H1 (cell line): Measurements from ENCODE around the gene PLSCR3. TPM values are rescaled to one million over a fixed set of nuclear protein-coding genes. Genes with fewer than 3 reads are reported as not detected.

Source experiments
- CTCF ChIA-PET: fragments of 300-600 bp; sonication (Branson Sonifier 250); formaldehyde crosslinking; loops from one replicate; lab custom pipeline; 2021; ENCODE audit not compliant: partially characterized antibody; lab: Charles Lee
- POLR2A ChIA-PET: fragments of 300-600 bp; sonication (Branson Sonifier 250); formaldehyde crosslinking; loops from one replicate; lab custom pipeline; 2021; ENCODE audit warnings: inconsistent platforms; ENCODE audit not compliant: partially characterized antibody; lab: Charles Lee
- DNase-seq, 2 experiments: peaks; one replicate each; pipeline versions ENCODE4 v3.0.0 to v3.0.0-alpha.2; 2010 to 2022; ENCODE audit warnings: low spot score in 2 of 2, low read depth in 1 of 2, mixed read lengths in 1 of 2
- FAIRE-seq: peaks from 2 replicates; lab custom pipeline; 2011; peaks lifted over from hg19 to GRCh38; lab: Jason Lieb, UNC
- H2AFZ ChIP-seq: 2 replicates; pipeline ENCODE4 v1.8.1; 2012; ENCODE audit warnings: low read length, inconsistent platforms
- H2AK5ac ChIP-seq: 2 replicates; pipeline ENCODE4 v1.6.1; 2013; ENCODE audit warnings: low read depth, low read length
- H2BK120ac ChIP-seq: replicated peaks from 2 replicates; pipeline ENCODE3; 2013; ENCODE audit warnings: low read depth, low read length, inconsistent platforms
- H2BK12ac ChIP-seq: 2 replicates; pipeline ENCODE4 v1.6.1; 2013; ENCODE audit warnings: low read depth, low read length
- H2BK15ac ChIP-seq: 2 replicates; pipeline ENCODE4 v1.6.1; 2013; ENCODE audit warnings: low read length
- H2BK20ac ChIP-seq: 2 replicates; pipeline ENCODE4 v1.6.1; 2013; ENCODE audit warnings: low read length
- H2BK5ac ChIP-seq: 2 replicates; pipeline ENCODE4 v1.6.1; 2013; ENCODE audit warnings: low read depth, low read length
- H3K14ac ChIP-seq: 2 replicates; pipeline ENCODE4 v1.6.1; 2013; ENCODE audit warnings: inconsistent platforms; ENCODE audit not compliant: insufficient read length
- H3K18ac ChIP-seq: 2 replicates; pipeline ENCODE4 v1.6.1; 2013; ENCODE audit warnings: low read length; ENCODE audit errors: extremely low read depth
- H3K23ac ChIP-seq: 2 replicates; pipeline ENCODE4 v1.6.1; 2013; ENCODE audit warnings: inconsistent platforms; ENCODE audit not compliant: insufficient read length
- H3K23me2 ChIP-seq: 2 replicates; pipeline ENCODE4 v1.6.1; 2013; ENCODE audit warnings: low read depth, low read length
- H3K27ac ChIP-seq: 2 replicates; pipeline ENCODE4 v1.6.1; 2011; ENCODE audit warnings: low read depth, low read length, inconsistent platforms
- H3K27me3 ChIP-seq, 4 experiments: replicated peaks in 1 of 4; 1 replicate in 1 of 4; 2 replicates in 3 of 4; pipeline versions ENCODE4 v1.6.1 to v1.8.1; 2011 to 2013; ENCODE audit warnings: low read length in 3 of 4, mild to moderate bottlenecking in 3 of 4, inconsistent platforms in 2 of 4, mixed read lengths in 2 of 4, moderate library complexity in 1 of 4; ENCODE audit not compliant: control insufficient read depth in 3 of 4, insufficient read depth in 3 of 4; ENCODE audit errors: extremely low read depth in 1 of 4
- H3K36me3 ChIP-seq, 4 experiments: 2 replicates each; pipeline versions ENCODE4 v1.6.1 to v1.8.1; 2011 to 2013; ENCODE audit warnings: mild to moderate bottlenecking in 4 of 4, low read length in 3 of 4, moderate library complexity in 2 of 4, control low read depth in 1 of 4, inconsistent platforms in 1 of 4; ENCODE audit not compliant: insufficient read depth in 4 of 4, control insufficient read depth in 2 of 4
- H3K4ac ChIP-seq: replicated peaks from 2 replicates; pipeline ENCODE3; 2013; ENCODE audit warnings: low read length, low read depth, mixed read lengths, inconsistent platforms; ENCODE audit not compliant: insufficient read length
- H3K4me1 ChIP-seq, 4 experiments: replicated peaks in 1 of 4; 1 replicate in 1 of 4; 2 replicates in 3 of 4; pipeline versions ENCODE4 v1.6.1 to v1.8.1; 2011 to 2013; ENCODE audit warnings: low read length in 3 of 4, inconsistent platforms in 2 of 4, mixed read lengths in 1 of 4; ENCODE audit not compliant: insufficient read depth in 4 of 4, control insufficient read depth in 3 of 4
- H3K4me2 ChIP-seq, 2 experiments: 2 replicates each; pipeline versions ENCODE4 v1.6.1 to v1.8.1; 2011 to 2013; ENCODE audit warnings: low read depth in 2 of 2, low read length in 2 of 2, control low read depth in 1 of 2, inconsistent platforms in 1 of 2, mild to moderate bottlenecking in 1 of 2; ENCODE audit not compliant: insufficient read depth in 1 of 2
- H3K4me3 ChIP-seq, 4 experiments: fragments of 200-600, 300-600 bp in 1 of 4; sonication (generic), shearing (Covaris generic), sonication (Bioruptor Twin) in 1 of 4; 2 replicates each; pipeline versions ENCODE4 v1.5.1 to v1.8.1; 2011 to 2016; ENCODE audit warnings: low read length in 4 of 4, low read depth in 3 of 4, control low read depth in 2 of 4, inconsistent platforms in 2 of 4, mild to moderate bottlenecking in 2 of 4, mixed read lengths in 1 of 4, moderate library complexity in 1 of 4; ENCODE audit not compliant: insufficient read depth in 2 of 4; ENCODE audit errors: extremely low read depth in 1 of 4
- H3K56ac ChIP-seq: replicated peaks from 2 replicates; pipeline ENCODE3; 2013; ENCODE audit warnings: low read depth, mild to moderate bottlenecking, mixed read lengths, low read length, inconsistent platforms; ENCODE audit not compliant: insufficient read length
- H3K79me1 ChIP-seq: 2 replicates; pipeline ENCODE4 v1.6.1; 2013; ENCODE audit warnings: low read depth, low read length, control low read depth
- H3K79me2 ChIP-seq, 2 experiments: 2 replicates each; pipeline versions ENCODE4 v1.6.1 to v1.8.1; 2012 to 2013; ENCODE audit warnings: low read length in 2 of 2, mild to moderate bottlenecking in 2 of 2, inconsistent platforms in 1 of 2; ENCODE audit not compliant: insufficient read depth in 2 of 2, control insufficient read depth in 1 of 2
- H3K9ac ChIP-seq, 4 experiments: replicated peaks in 1 of 4; 1 replicate in 1 of 4; 2 replicates in 3 of 4; pipeline versions ENCODE4 v1.6.1 to v1.8.1; 2011 to 2013; ENCODE audit warnings: low read depth in 3 of 4, low read length in 3 of 4, control low read depth in 2 of 4, mild to moderate bottlenecking in 2 of 4, moderate library complexity in 2 of 4, inconsistent platforms in 1 of 4; ENCODE audit errors: extremely low read depth in 1 of 4
- H3K9me3 ChIP-seq, 2 experiments: 2 replicates each; pipeline versions ENCODE4 v1.6.1 to v1.8.1; 2012 to 2013; ENCODE audit warnings: mild to moderate bottlenecking in 2 of 2, moderate library complexity in 2 of 2, control low read depth in 1 of 2, inconsistent platforms in 1 of 2, low read depth in 1 of 2, low read length in 1 of 2, mixed read lengths in 1 of 2; ENCODE audit not compliant: insufficient read depth in 2 of 2
- H4K20me1 ChIP-seq, 2 experiments: replicated peaks in 1 of 2; 2 replicates each; pipeline versions ENCODE3 to v1.8.1; 2011 to 2013; ENCODE audit warnings: inconsistent platforms in 2 of 2, low read length in 2 of 2, mild to moderate bottlenecking in 1 of 2; ENCODE audit not compliant: insufficient read depth in 2 of 2, control insufficient read depth in 1 of 2
- H4K5ac ChIP-seq: 2 replicates; pipeline ENCODE4 v1.6.1; 2013; ENCODE audit warnings: low read length, low read depth, mixed read lengths, inconsistent platforms; ENCODE audit not compliant: insufficient read length
- H4K8ac ChIP-seq: 2 replicates; pipeline ENCODE4 v1.8.0; 2013; ENCODE audit warnings: mild to moderate bottlenecking, moderate library complexity, low read length, inconsistent platforms; ENCODE audit not compliant: insufficient read depth; ENCODE audit errors: extremely low read depth
- H4K91ac ChIP-seq: replicated peaks from 2 replicates; pipeline ENCODE3; 2013; ENCODE audit warnings: low read length, mixed read lengths, inconsistent platforms; ENCODE audit not compliant: insufficient read length
- ATF2 ChIP-seq: IDR thresholded peaks from 2 replicates; pipeline ENCODE4 v1.6.1; 2012; ENCODE audit warnings: low read length, inconsistent platforms
- BRCA1 ChIP-seq: IDR thresholded peaks from 2 replicates; pipeline ENCODE4 v1.6.1; 2012; ENCODE audit warnings: low read depth, low read length, improper control_type of control experiment
- CHD1 ChIP-seq: IDR thresholded peaks from 2 replicates; pipeline ENCODE4 v1.6.1; 2012; ENCODE audit warnings: low read depth, low read length, improper control_type of control experiment
- FOSL1 ChIP-seq: IDR thresholded peaks from 2 replicates; pipeline ENCODE4 v1.6.1; 2011; ENCODE audit warnings: mild to moderate bottlenecking, low read depth, low read length, moderate library complexity; ENCODE audit not compliant: insufficient read depth
- NANOG ChIP-seq: IDR thresholded peaks from 2 replicates; pipeline ENCODE4 v1.6.1; 2011; ENCODE audit warnings: low read length, low read depth, mild to moderate bottlenecking, inconsistent platforms; ENCODE audit not compliant: insufficient read depth, poor library complexity, severe bottlenecking
- POLR2A ChIP-seq, 2 experiments: IDR thresholded peaks; 1 replicate in 1 of 2; 2 replicates in 1 of 2; pipeline ENCODE4 v1.6.1; 2011; ENCODE audit warnings: low read depth in 2 of 2, low read length in 2 of 2, mild to moderate bottlenecking in 2 of 2; ENCODE audit errors: control extremely low read depth in 1 of 2
- SAP30 ChIP-seq: fragments of 300-600 bp; sonication (generic); IDR thresholded peaks from 2 replicates; pipeline ENCODE4 v1.7.1; 2012; ENCODE audit warnings: low read length, moderate library complexity, mild to moderate bottlenecking, inconsistent platforms; ENCODE audit not compliant: insufficient read depth, insufficient replicate concordance
- WGBS, 2 experiments: shearing (Covaris generic) in 1 of 2; methylation state at CpG; one replicate each; pipeline versions ENCODE4 v1.1.6 to v1.1.7; 2013 to 2015; ENCODE audit warnings: low lambda C conversion rate in 2 of 2, mixed read lengths in 2 of 2, inconsistent platforms in 1 of 2, low coverage in 1 of 2, missing lambda C conversion rate in 1 of 2; ENCODE audit not compliant: insufficient replicate concordance in 2 of 2, insufficient coverage in 1 of 2, insufficient read length in 1 of 2; ENCODE audit errors: extremely low coverage in 1 of 2, missing lambda C conversion rate in 1 of 2; 5-methylcytosine and 5-hydroxymethylcytosine counted together
- polyA plus RNA-seq, 7 experiments: library from polyadenylated mRNA; depleted of rRNA in 3 of 7; stranded (reverse) in 5 of 7; unstranded in 2 of 7; fragments of >200 nt in 5 of 7; fragments of 200-250 nt in 2 of 7; gene quantifications; 1 replicate in 5 of 7; 2 replicates in 1 of 7; 4 replicates in 1 of 7; pipeline versions ENCODE4 v1.2.1 to v1.2.3, GENCODE V29; 2011 to 2013; ENCODE audit warnings: missing spikeins in 2 of 7, mixed read lengths in 2 of 7
- total RNA-seq: library from RNA; stranded (reverse); fragmentation: NEBNext Ultra II Directional; extraction: Animal tissue kit (Norgen Biotek cat#: 25700); gene quantifications from 2 replicates; pipeline ENCODE4 v1.2.1, GENCODE V29; 2021

The PLSCR3 gene
- total and polyA plus RNA-seq, 2 of the 8 experiments (the other 6 are each of a cell fraction or from before 2014, with no cell fraction given): 36.1 to 38.7 TPM

DNA sequence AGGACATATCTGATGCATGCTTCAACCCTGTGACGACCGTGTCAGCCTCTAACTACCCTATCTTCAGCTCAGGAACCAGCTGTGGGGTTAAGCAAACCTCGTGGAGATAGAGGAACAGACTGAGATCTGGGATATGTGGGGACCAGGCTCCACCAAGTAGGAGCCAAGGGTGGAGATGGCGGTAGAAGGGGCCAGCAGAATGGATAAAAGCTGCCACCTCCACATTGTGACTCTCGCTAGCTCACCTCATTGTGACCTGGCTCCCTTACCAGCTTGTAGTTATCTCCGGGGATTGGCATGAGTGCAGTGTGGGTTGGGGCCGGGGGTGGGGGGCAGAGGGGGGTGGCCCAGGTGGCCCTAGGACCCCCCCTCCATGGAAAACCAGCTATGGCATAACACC, 31.0 kb upstream of the PLSCR3 start, which contains the start of gene SPEM2:
TSS of gene SPEM2 (plus strand) at position 301 of the 400 bp plus-strand sequence. CDS start at position 374, 73 bp downstream.
- CTCF ChIA-PET: interaction anchor here (0.6 to 3.3 kb wide), 3 partner anchors 11 to 51 kb away, joined by 3 to 17 read pairs (median 3); partner anchors contain the start of gene TMEM102

More for the DNA sequence above, 31.0 kb upstream of the PLSCR3 start, which contains the start of gene SPEM2:
- no peak within 1 kb of the TSS for H3K27ac ChIP-seq
- no peak for FAIRE-seq
- H3K14ac ChIP-seq: no peak within 1 kb of the TSS
- no peak within 1 kb of the TSS for H2BK20ac ChIP-seq
- H3K9ac ChIP-seq: no peak within 1 kb of the TSS
- H3K4me1 ChIP-seq: peaks cover 0 to 3% (median 0%) of the 10 kb centered on the region in 4 experiments; a peak in 1 of 7 replicates
- DNase-seq: no peak
- POLR2A ChIA-PET: interaction anchor here (0.8 to 2.6 kb wide), 3 partner anchors 8 to 58 kb away, joined by 3 to 13 read pairs (median 3); partner anchors contain the start of genes POLR2A and TMEM102
- H2AK5ac ChIP-seq: no peak within 1 kb of the TSS
- H2BK5ac ChIP-seq: no peak within 1 kb of the TSS
- no peak within 1 kb of the TSS for H3K4ac ChIP-seq
- no peak within 1 kb of the TSS for H4K91ac ChIP-seq
- 88% methylated on average over 7 of the region's 7 CpGs; no CpG with 5 or more reads in 1 of the 2 experiments for WGBS, 2 experiments
- H3K79me2 ChIP-seq: no peaks in the 10 kb centered on the region
- no peak within 1 kb of the TSS for H3K4me2 ChIP-seq
- H3K36me3 ChIP-seq: no peaks in the 10 kb centered on the region
- H3K27me3 ChIP-seq: no peaks in the 10 kb centered on the region; a peak in 1 of 7 replicates
- H3K79me1 ChIP-seq: no peaks in the 10 kb centered on the region
- no peak within 1 kb of the TSS for H2BK12ac ChIP-seq
- no peak within 1 kb of the TSS for H3K23ac ChIP-seq
- TF ChIP-seq FOSL1: no peak
- TF ChIP-seq CHD1: no peak
- no peak for TF ChIP-seq SAP30
- TF ChIP-seq ATF2: no peak
- TF ChIP-seq NANOG: no peak
- TF ChIP-seq POLR2A (IDR thresholded peaks at IDR 0.05; ENCODE audit: control extremely low read depth in 1 of 2, low read depth in 2 of 2, low read length in 2 of 2): no peak
- TF ChIP-seq BRCA1: no peak
- H3K9me3 ChIP-seq: no peaks in the 10 kb centered on the region
- no peak within 1 kb of the TSS for H3K4me3 ChIP-seq
- no peak within 1 kb of the TSS for H4K5ac ChIP-seq
- H4K8ac ChIP-seq: peak within 1 kb of the TSS; percentile 51; the same call in 1 of the 2 replicates
- H2AFZ ChIP-seq: no peak within 1 kb of the TSS
- H2BK15ac ChIP-seq: no peak within 1 kb of the TSS
- no peak within 1 kb of the TSS for H2BK120ac ChIP-seq
- H3K18ac ChIP-seq: no peak within 1 kb of the TSS
- H3K23me2 ChIP-seq: no peaks in the 10 kb centered on the region
- no peak within 1 kb of the TSS for H3K56ac ChIP-seq
- peaks cover 0 to 4% of the 10 kb centered on the region in 2 experiments for H4K20me1 ChIP-seq
